Sigmoid colon (tissue), 7 donors: ENCODE results near the gene PLSCR4. TPM values are rescaled to one million over a fixed set of nuclear protein-coding genes. Genes with fewer than 3 reads are reported as not detected.
A peak's percentile ranks its signal among the peaks of the same experiment; 100 is the strongest.
"Not testable (repeated sequence)": the region's sequence is repeated elsewhere in the genome, so short reads cannot be mapped to it uniquely, and the experiment has no call there.

Experiments
- DNase-seq: peaks from one replicate; pipeline ENCODE4 v3.0.0-alpha.2; 2019
- H3K27ac ChIP-seq, 4 donors: fragments of 200-600 bp; sonication (generic); one replicate each; pipeline ENCODE4 v1.5.1; 2016 to 2019; ENCODE audit warnings: mild to moderate bottlenecking in 1 of 4
- H3K27me3 ChIP-seq, 3 donors: fragments of 200-600 bp; sonication (generic); one replicate each; pipeline ENCODE4 v1.5.1; 2019; ENCODE audit warnings: mild to moderate bottlenecking in 1 of 3
- H3K36me3 ChIP-seq, 4 donors: fragments of 200-600 bp; sonication (generic); one replicate each; pipeline ENCODE4 v1.5.1; 2016 to 2019
- H3K4me1 ChIP-seq, 4 donors: fragments of 200-600 bp; sonication (generic); one replicate each; pipeline ENCODE4 v1.5.1; 2017 to 2019
- H3K4me3 ChIP-seq, 4 donors: fragments of 200-600 bp; sonication (generic); one replicate each; pipeline ENCODE4 v1.5.1; 2017 to 2019; ENCODE audit warnings: mild to moderate bottlenecking in 2 of 4, moderate library complexity in 1 of 4
- H3K9me3 ChIP-seq, 4 donors: fragments of 200-600 bp in 3 of 4; sonication (generic) in 3 of 4; one replicate each; pipeline versions ENCODE4 v1.5.1 to v1.6.1; 2013 to 2019
- CTCF ChIP-seq, 4 experiments: fragments of 450-650 bp in 3 of 4; fragments of 200-600 bp in 1 of 4; IDR thresholded peaks; one replicate each; pipeline ENCODE4 v1.5.1; 2016 to 2019; ENCODE audit warnings: antibody characterized with exemption in 4 of 4, mild to moderate bottlenecking in 3 of 4, moderate library complexity in 2 of 4
- EP300 ChIP-seq, 4 donors: sonication (generic); formaldehyde crosslinking; IDR thresholded peaks; one replicate each; pipeline ENCODE4 v1.6.1; 2017; ENCODE audit warnings: antibody characterized with exemption in 4 of 4
- POLR2A ChIP-seq, 2 donors: fragments of 450-650 bp; IDR thresholded peaks; one replicate each; pipeline ENCODE4 v1.6.1; 2016; ENCODE audit warnings: antibody characterized with exemption in 2 of 2, mild to moderate bottlenecking in 2 of 2, moderate library complexity in 2 of 2
- POLR2AphosphoS5 ChIP-seq, 4 donors: sonication (generic); formaldehyde crosslinking; IDR thresholded peaks; one replicate each; pipeline ENCODE4 v1.6.1; 2017; ENCODE audit warnings: antibody characterized with exemption in 4 of 4
- WGBS, 2 donors: extraction: QIAGEN DNeasy Blood & Tissue Kit; methylation state at CpG; one replicate each; pipeline ENCODE4 v1.1.7; 2013; 5-methylcytosine and 5-hydroxymethylcytosine counted together
- intact Hi-C: fragments of 100-400 bp; cut with DNase I; formaldehyde crosslinking; loops from one replicate; pipeline ENCODE4 v1.15.1; 2023
- polyA plus RNA-seq, 3 donors: library from polyadenylated mRNA; stranded (reverse); fragments of 200-250 nt; gene quantifications; one replicate each; pipeline ENCODE4 v1.2.3, GENCODE V29; 2013
- total RNA-seq, 4 donors: library from RNA; depleted of rRNA; stranded (reverse); fragments of >200 nt; gene quantifications; one replicate each; pipeline ENCODE4 v1.1.0, GENCODE V29; 2016
- donor health status: healthy with polysubstance abuse.
- donor health status: Bipolar disorder and iron deficiency.
- donor health status: healthy.

The PLSCR4 gene
- total and polyA plus RNA-seq, 7 donors: 17.5 to 67.4 (median 53.5) TPM

- H3K27ac ChIP-seq: peak overlapping the region; percentile 4 to 74 (median 66)
- peaks cover 0 to 40% (median 36%) of the 10 kb centered on the region in 4 donors for H3K4me1 ChIP-seq
- DNase-seq: no peak
- H3K36me3 ChIP-seq: no peaks in the 10 kb centered on the region
- TF ChIP-seq POLR2AphosphoS5 (IDR thresholded peaks at IDR 0.05) (peak in 2 of 4 donors; percentile 56 to 64), CTCF (IDR thresholded peaks at IDR 0.05) (no peak)
- 84% methylated on average over 1 of the region's 1 CpG for whole genome bisulfite sequencing, 2 donors
- H3K4me3 ChIP-seq: no peak overlapping the region
- no peaks in the 10 kb centered on the region for H3K9me3 ChIP-seq
- intact Hi-C loops: no loop called here
- H3K27me3 ChIP-seq: no peaks in the 10 kb centered on the region
Measured at GRCh38 chr3:146227486-146227885, 23.4 kb downstream of the PLSCR4 start.

DNA sequence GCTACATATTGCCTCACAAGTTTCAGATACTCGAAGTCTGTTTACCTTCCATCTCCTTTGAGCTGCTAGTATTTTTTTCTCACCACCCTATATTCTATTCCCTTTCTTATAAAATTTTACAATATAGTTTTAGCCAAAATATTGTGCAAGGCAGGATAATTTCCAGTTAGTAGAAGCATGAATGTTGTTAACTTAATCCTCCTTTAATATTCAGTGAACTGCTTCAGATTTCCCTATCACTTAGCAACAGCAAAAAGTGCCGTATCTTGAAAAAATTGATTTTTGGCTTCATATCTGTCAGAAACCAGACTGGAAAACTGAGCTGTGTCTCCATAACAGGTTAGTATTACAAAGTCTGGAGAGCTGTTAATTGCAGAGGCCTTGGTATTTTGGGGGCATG lies 24.0 kb downstream of the PLSCR4 start:
- intact Hi-C loops: no loop called here
- H3K9me3 ChIP-seq: no peaks in the 10 kb centered on the region
- H3K27ac ChIP-seq: peak overlapping the region in 3 of 4 donors; percentile 60 to 74 (median 73)
- no peak overlapping the region for H3K4me3 ChIP-seq
- peaks cover 0 to 40% (median 36%) of the 10 kb centered on the region in 4 donors for H3K4me1 ChIP-seq
- DNase-seq: no peak
- no peaks in the 10 kb centered on the region for H3K27me3 ChIP-seq
- TF ChIP-seq CTCF (IDR thresholded peaks at IDR 0.05) (no peak), EP300 (IDR thresholded peaks at IDR 0.05) (no peak), POLR2A (IDR thresholded peaks at IDR 0.05) (no peak), POLR2AphosphoS5 (IDR thresholded peaks at IDR 0.05) (no peak)
- 83 to 86% methylated on average over 2 of the region's 2 CpGs for WGBS, 2 donors
- no peaks in the 10 kb centered on the region for H3K36me3 ChIP-seq

- H3K4me3 ChIP-seq, H3K36me3 ChIP-seq, H3K27me3 ChIP-seq, H3K9me3 ChIP-seq, intact Hi-C loops, DNase-seq: not testable (repeated sequence)
- Histone ChIP-seq H3K27ac (peak overlapping the region in 1 of 4 donors; percentile 73), H3K4me1 (peaks cover 0 to 53% (median 44%) of the 10 kb centered on the region in 4 donors)
- WGBS, 2 donors: 89 to 95% methylated on average over 25 of the region's 25 CpGs
Measured at GRCh38 chr3:146225458-146225857, 25.4 kb downstream of the PLSCR4 start.

DNA sequence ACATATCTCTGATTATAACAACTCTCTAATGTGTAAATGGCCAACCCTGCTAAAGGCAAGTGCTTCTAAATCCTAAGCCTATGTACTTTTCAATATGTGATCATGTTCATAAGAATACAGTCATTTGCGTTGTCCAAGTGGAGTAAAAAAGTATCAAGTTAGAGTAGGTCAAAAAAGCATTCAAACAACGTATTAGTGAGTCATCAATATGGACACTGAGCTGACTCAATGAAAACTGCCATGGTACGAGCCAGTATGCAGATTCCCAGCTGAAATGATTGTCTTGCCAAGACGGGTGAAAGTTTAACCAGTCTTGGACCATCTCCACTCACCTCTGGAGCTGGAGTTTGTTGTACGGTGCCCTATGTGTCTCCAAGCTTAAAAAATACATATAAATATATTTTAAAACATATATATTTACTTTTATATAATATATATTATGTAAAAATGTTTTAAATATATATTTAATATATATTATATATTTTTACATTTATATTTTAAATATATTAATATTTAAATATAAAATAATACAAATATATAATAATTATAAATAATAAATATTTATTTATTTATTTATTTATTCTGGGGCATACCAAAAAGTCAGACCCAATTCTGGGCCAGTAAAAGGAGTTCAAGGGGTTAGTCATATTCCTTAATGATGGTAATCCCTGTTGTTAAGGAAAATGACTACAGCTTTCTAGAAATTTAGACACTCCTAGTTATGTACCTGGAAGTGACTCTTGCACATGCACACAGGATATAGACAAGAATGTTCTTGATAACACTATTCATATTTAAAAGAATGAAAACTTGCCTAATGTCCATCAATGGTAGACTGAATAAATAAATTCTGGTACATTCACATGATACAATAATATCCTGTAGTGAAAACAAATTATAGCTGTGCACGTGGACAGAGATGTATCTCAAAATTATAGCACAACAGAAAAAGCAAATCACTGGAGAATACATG lies 27.2 kb downstream of the PLSCR4 start:
- DNase-seq: no peak
- Histone ChIP-seq H3K27me3 (no peaks in the 10 kb centered on the region), H3K4me3 (no peak overlapping the region), H3K4me1 (peaks cover 0 to 50% (median 40%) of the 10 kb centered on the region in 4 donors), H3K36me3 (peaks cover 0 to 12% (median 0%) of the 10 kb centered on the region in 4 donors), H3K9me3 (no peaks in the 10 kb centered on the region), H3K27ac (peak overlapping the region in 2 of 4 donors; percentile 7 to 22)
- intact Hi-C loops: no loop called here
- no peak for TF ChIP-seq POLR2AphosphoS5 (IDR thresholded peaks at IDR 0.05)
- no peak for TF ChIP-seq POLR2A (IDR thresholded peaks at IDR 0.05)
- no peak for TF ChIP-seq EP300 (IDR thresholded peaks at IDR 0.05)
- TF ChIP-seq CTCF (IDR thresholded peaks at IDR 0.05): no peak
- 21 to 68% methylated on average over 6 of the region's 6 CpGs for WGBS, 2 donors

- Histone ChIP-seq H3K4me3 (no peak overlapping the region), H3K36me3 (peaks cover 0 to 12% (median 0%) of the 10 kb centered on the region in 4 donors), H3K27ac (peak overlapping the region in 1 of 4 donors; percentile 39), H3K27me3 (no peaks in the 10 kb centered on the region), H3K4me1 (peaks cover 0 to 41% (median 30%) of the 10 kb centered on the region in 4 donors), H3K9me3 (no peaks in the 10 kb centered on the region)
- 14 to 61% methylated on average over 9 of the region's 9 CpGs for WGBS, 2 donors
- DNase-seq: no peak
- intact Hi-C loops: no loop called here
- TF ChIP-seq POLR2AphosphoS5 (IDR thresholded peaks at IDR 0.05): peak in 1 of 4 donors; percentile 9
- TF ChIP-seq POLR2A (IDR thresholded peaks at IDR 0.05): no peak
Measured at GRCh38 chr3:146222204-146223046, 28.5 kb downstream of the PLSCR4 start.
